SK-N-SH (cell line): Measurements from ENCODE around the gene RRBP1. TPM values are rescaled to one million over a fixed set of nuclear protein-coding genes. Genes with fewer than 3 reads are reported as not detected.

Experiments used
- CTCF ChIA-PET: fragments of 300-600, 350-600 bp; formaldehyde crosslinking; extraction: SDS; loops from one replicate; lab custom pipeline; 2021; lab: Yijun Ruan, JAX
- POLR2A ChIA-PET: fragments of 350-600 bp; sonication (Branson Sonifier 250); formaldehyde crosslinking; extraction: SDS; loops from one replicate; lab custom pipeline; 2020; ENCODE audit warnings: antibody characterized with exemption, inconsistent platforms; lab: Yijun Ruan, JAX
- DNase-seq: peaks from one replicate; pipeline ENCODE4 v3.0.0; 2012
- H2AFZ ChIP-seq: fragments of 200-600 bp; sonication (generic); 2 replicates; pipeline ENCODE4 v1.8.1; 2016; ENCODE audit warnings: antibody characterized with exemption, mild to moderate bottlenecking, low read depth
- H3F3A ChIP-seq: fragments of 200-600 bp; sonication (generic); replicated peaks from 2 replicates; pipeline ENCODE3; 2016; ENCODE audit warnings: antibody characterized with exemption, mild to moderate bottlenecking; ENCODE audit not compliant: insufficient read depth
- H3K27ac ChIP-seq, 2 experiments: fragments of 200-500 bp in 1 of 2; fragments of 200-600 bp in 1 of 2; sonication (Bioruptor generic) in 1 of 2; sonication (generic), shearing (Covaris generic) in 1 of 2; 2 replicates each; pipeline versions ENCODE4 v1.5.1 to v1.6.1; 2014 to 2016; ENCODE audit warnings: low read depth in 2 of 2, inconsistent platforms in 1 of 2, low read length in 1 of 2, mild to moderate bottlenecking in 1 of 2, mixed read lengths in 1 of 2
- H3K27me3 ChIP-seq: fragments of 200-600 bp; sonication (generic), shearing (Covaris generic); 2 replicates; pipeline ENCODE4 v1.6.1; 2016; ENCODE audit warnings: mixed run types; ENCODE audit not compliant: insufficient read depth
- H3K36me3 ChIP-seq, 2 experiments: fragments of 200-500 bp in 1 of 2; fragments of 200-600 bp in 1 of 2; sonication (Bioruptor generic) in 1 of 2; sonication (generic) in 1 of 2; replicated peaks in 1 of 2; 2 replicates each; pipeline versions ENCODE3 to v1.5.1; 2014 to 2016; ENCODE audit warnings: low read length in 1 of 2, mild to moderate bottlenecking in 1 of 2; ENCODE audit not compliant: insufficient read depth in 2 of 2, control insufficient read depth in 1 of 2
- H3K4me1 ChIP-seq, 2 experiments: fragments of 200-500 bp in 1 of 2; fragments of 200-600 bp in 1 of 2; sonication (Bioruptor generic) in 1 of 2; sonication (generic), shearing (Covaris generic) in 1 of 2; 2 replicates each; pipeline versions ENCODE4 v1.5.1 to v1.6.1; 2014 to 2016; ENCODE audit warnings: low read depth in 1 of 2, low read length in 1 of 2, mixed run types in 1 of 2; ENCODE audit not compliant: insufficient read depth in 2 of 2, control insufficient read depth in 1 of 2
- H3K4me2 ChIP-seq: fragments of 200-600 bp; sonication (generic), shearing (Covaris generic); 2 replicates; pipeline ENCODE4 v1.6.1; 2017; ENCODE audit warnings: mixed run types
- H3K4me3 ChIP-seq, 2 experiments: fragments of 200-500 bp in 1 of 2; fragments of 200-600 bp in 1 of 2; sonication (Bioruptor generic) in 1 of 2; sonication (generic), shearing (Covaris generic) in 1 of 2; 2 replicates each; pipeline versions ENCODE4 v1.5.1 to v1.8.1; 2014 to 2016; ENCODE audit warnings: low read depth in 2 of 2, inconsistent platforms in 1 of 2, low read length in 1 of 2, mild to moderate bottlenecking in 1 of 2, mixed read lengths in 1 of 2, moderate library complexity in 1 of 2
- H3K79me2 ChIP-seq: fragments of 200-600 bp; sonication (generic); 2 replicates; pipeline ENCODE4 v1.8.1; 2017; ENCODE audit warnings: mild to moderate bottlenecking; ENCODE audit not compliant: insufficient read depth
- H3K9ac ChIP-seq: fragments of 200-600 bp; sonication (generic); 2 replicates; pipeline ENCODE4 v1.6.1; 2017; ENCODE audit warnings: mixed run types
- H3K9me2 ChIP-seq: fragments of 200-600 bp; sonication (generic); 2 replicates; pipeline ENCODE4 v1.6.1; 2017; ENCODE audit warnings: mixed run types
- H3K9me3 ChIP-seq: fragments of 200-600 bp; sonication (generic); 2 replicates; pipeline ENCODE4 v1.6.1; 2017; ENCODE audit warnings: mixed run types, mild to moderate bottlenecking, moderate library complexity
- H4K20me1 ChIP-seq: fragments of 200-600 bp; sonication (generic); 2 replicates; pipeline ENCODE4 v1.6.1; 2017; ENCODE audit warnings: mild to moderate bottlenecking, mixed run types; ENCODE audit not compliant: insufficient read depth
- ELF1 ChIP-seq: IDR thresholded peaks from 2 replicates; pipeline ENCODE4 v1.4.0; 2012
- FOXJ3 ChIP-seq: sonication (generic); formaldehyde crosslinking; IDR thresholded peaks from 2 replicates; pipeline ENCODE4 v1.5.1; 2020; ENCODE audit warnings: mild to moderate bottlenecking, missing genetic modification reagents
- FOXM1 ChIP-seq: IDR thresholded peaks from 2 replicates; pipeline ENCODE4 v1.4.0; 2012; ENCODE audit warnings: low read depth, mild to moderate bottlenecking
- GATA2 ChIP-seq: sonication (generic); formaldehyde crosslinking; IDR thresholded peaks from 2 replicates; pipeline ENCODE4 v1.5.0; 2020; ENCODE audit warnings: mild to moderate bottlenecking, missing genetic modification reagents
- JUND ChIP-seq: IDR thresholded peaks from 2 replicates; pipeline ENCODE4 v1.4.0; 2012
- MEF2A ChIP-seq: IDR thresholded peaks from 2 replicates; pipeline ENCODE4 v1.4.0; 2012; ENCODE audit warnings: low read depth, borderline replicate concordance
- POLR2AphosphoS5 ChIP-seq: IDR thresholded peaks from 2 replicates; pipeline ENCODE4 v1.6.1; 2012; ENCODE audit warnings: low read depth, low read length
- RFX5 ChIP-seq: IDR thresholded peaks from 2 replicates; pipeline ENCODE4 v1.6.1; 2012; ENCODE audit warnings: mild to moderate bottlenecking, improper control_type of control experiment, low read length
- SMC3 ChIP-seq: IDR thresholded peaks from 2 replicates; pipeline ENCODE4 v1.6.1; 2012; ENCODE audit warnings: low read depth, low read length, improper control_type of control experiment
- YY1 ChIP-seq: IDR thresholded peaks from 2 replicates; pipeline ENCODE4 v1.4.0; 2012; ENCODE audit warnings: low read depth, mild to moderate bottlenecking
- WGBS: methylation state at CpG from one replicate; pipeline ENCODE4 v1.1.6; 2017; ENCODE audit warnings: low lambda C conversion rate; 5-methylcytosine and 5-hydroxymethylcytosine counted together
- polyA plus RNA-seq, 3 experiments: library from polyadenylated mRNA; depleted of rRNA; stranded (reverse); fragments of >200 nt; gene quantifications; 2 replicates each; pipeline ENCODE4 v1.2.3, GENCODE V29; 2012
- TF ChIP-seq, protein P1 (sequence below): IDR thresholded peaks from 2 replicates; pipeline ENCODE4 v1.4.0; 2012; ENCODE audit warnings: low read depth
- TF ChIP-seq, protein P2 (sequence below): IDR thresholded peaks from 2 replicates; pipeline ENCODE4 v1.6.1; 2012; ENCODE audit warnings: mild to moderate bottlenecking, low read depth, low read length, moderate library complexity
- TF ChIP-seq, protein P3 (sequence below): IDR thresholded peaks from 2 replicates; pipeline ENCODE4; 2012
- TF ChIP-seq, protein P4 (sequence below): fragments of 150-350 bp; IDR thresholded peaks from 2 replicates; pipeline ENCODE4 v1.6.1; 2016; ENCODE audit warnings: mild to moderate bottlenecking, low read depth, low read length
- TF ChIP-seq, protein P5 (sequence below): fragments of 150-350 bp; IDR thresholded peaks from 2 replicates; pipeline ENCODE4 v1.6.1; 2017; ENCODE audit warnings: antibody characterized with exemption, low read length, low read depth, borderline replicate concordance
- TF ChIP-seq, protein P6 (sequence below): IDR thresholded peaks from 2 replicates; pipeline ENCODE4 v1.4.0; 2012; ENCODE audit warnings: low read depth, borderline replicate concordance

RRBP1 gene
- polyA plus RNA-seq, 1 of the 3 experiments (the other 2 are of a cell fraction), result 50.2 TPM

DNA sequence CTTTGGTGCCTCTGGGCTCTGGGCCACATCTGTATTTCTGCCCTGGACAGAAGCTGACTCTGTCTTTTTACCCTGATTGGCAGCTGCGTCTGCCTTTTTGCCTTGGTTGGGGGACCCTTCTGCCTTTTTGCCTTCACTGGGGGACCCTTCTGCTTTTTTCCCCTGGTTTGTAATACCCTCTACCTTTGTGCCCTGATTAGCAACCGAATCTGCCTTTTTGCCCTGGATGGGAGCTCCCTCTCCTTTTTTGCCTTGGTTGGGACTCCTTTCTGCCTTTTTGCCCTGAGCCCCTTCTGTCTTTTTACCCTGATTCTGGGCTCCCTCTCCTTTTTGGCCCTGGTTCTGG is 23.4 kb downstream of the RRBP1 start:
- Histone ChIP-seq H3K4me2 (no peak overlapping the region), H4K20me1 (peaks cover 56% of the 10 kb centered on the region)

More for the DNA sequence above, 23.4 kb downstream of the RRBP1 start:
- Histone ChIP-seq H3K9me3 (no peaks in the 10 kb centered on the region), H3K9ac (no peak overlapping the region), H3K36me3 (peaks cover 8 to 34% of the 10 kb centered on the region in 2 experiments), H3K4me1 (peaks cover 0 to 23% of the 10 kb centered on the region in 2 experiments; a peak in 2 of 4 replicates), H3K79me2 (peaks cover 87% of the 10 kb centered on the region), H2AFZ (no peak overlapping the region), H3K27ac (no peak overlapping the region), H3F3A (peaks cover 20% of the 10 kb centered on the region), H3K27me3 (no peaks in the 10 kb centered on the region), H3K9me2 (no peaks in the 10 kb centered on the region), H3K4me3 (no peak overlapping the region)
- DNase-seq, result no peak
- ChIA-PET POLR2A (no interaction called here), CTCF (interaction anchor here (1.0 kb wide), 1 partner anchor 10 kb away, joined by 5 read pairs; no protein-coding TSS in a partner anchor)
- TF ChIP-seq SMC3 (no peak), RFX5 (no peak), ELF1 (no peak), MEF2A (no peak), GATA2 (CRISPR knock-in tag) (no peak), POLR2AphosphoS5 (no peak), FOXJ3 (no peak), YY1 (no peak), FOXM1 (no peak), JUND (no peak)
- TF ChIP-seq, protein P1, sequence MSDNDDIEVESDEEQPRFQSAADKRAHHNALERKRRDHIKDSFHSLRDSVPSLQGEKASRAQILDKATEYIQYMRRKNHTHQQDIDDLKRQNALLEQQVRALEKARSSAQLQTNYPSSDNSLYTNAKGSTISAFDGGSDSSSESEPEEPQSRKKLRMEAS, result no peak
- TF ChIP-seq, protein P2, sequence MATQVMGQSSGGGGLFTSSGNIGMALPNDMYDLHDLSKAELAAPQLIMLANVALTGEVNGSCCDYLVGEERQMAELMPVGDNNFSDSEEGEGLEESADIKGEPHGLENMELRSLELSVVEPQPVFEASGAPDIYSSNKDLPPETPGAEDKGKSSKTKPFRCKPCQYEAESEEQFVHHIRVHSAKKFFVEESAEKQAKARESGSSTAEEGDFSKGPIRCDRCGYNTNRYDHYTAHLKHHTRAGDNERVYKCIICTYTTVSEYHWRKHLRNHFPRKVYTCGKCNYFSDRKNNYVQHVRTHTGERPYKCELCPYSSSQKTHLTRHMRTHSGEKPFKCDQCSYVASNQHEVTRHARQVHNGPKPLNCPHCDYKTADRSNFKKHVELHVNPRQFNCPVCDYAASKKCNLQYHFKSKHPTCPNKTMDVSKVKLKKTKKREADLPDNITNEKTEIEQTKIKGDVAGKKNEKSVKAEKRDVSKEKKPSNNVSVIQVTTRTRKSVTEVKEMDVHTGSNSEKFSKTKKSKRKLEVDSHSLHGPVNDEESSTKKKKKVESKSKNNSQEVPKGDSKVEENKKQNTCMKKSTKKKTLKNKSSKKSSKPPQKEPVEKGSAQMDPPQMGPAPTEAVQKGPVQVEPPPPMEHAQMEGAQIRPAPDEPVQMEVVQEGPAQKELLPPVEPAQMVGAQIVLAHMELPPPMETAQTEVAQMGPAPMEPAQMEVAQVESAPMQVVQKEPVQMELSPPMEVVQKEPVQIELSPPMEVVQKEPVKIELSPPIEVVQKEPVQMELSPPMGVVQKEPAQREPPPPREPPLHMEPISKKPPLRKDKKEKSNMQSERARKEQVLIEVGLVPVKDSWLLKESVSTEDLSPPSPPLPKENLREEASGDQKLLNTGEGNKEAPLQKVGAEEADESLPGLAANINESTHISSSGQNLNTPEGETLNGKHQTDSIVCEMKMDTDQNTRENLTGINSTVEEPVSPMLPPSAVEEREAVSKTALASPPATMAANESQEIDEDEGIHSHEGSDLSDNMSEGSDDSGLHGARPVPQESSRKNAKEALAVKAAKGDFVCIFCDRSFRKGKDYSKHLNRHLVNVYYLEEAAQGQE, result no peak
- TF ChIP-seq, protein P3, sequence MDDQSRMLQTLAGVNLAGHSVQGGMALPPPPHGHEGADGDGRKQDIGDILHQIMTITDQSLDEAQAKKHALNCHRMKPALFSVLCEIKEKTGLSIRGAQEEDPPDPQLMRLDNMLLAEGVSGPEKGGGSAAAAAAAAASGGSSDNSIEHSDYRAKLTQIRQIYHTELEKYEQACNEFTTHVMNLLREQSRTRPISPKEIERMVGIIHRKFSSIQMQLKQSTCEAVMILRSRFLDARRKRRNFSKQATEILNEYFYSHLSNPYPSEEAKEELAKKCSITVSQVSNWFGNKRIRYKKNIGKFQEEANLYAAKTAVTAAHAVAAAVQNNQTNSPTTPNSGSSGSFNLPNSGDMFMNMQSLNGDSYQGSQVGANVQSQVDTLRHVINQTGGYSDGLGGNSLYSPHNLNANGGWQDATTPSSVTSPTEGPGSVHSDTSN, result no peak
- TF ChIP-seq, protein P4, sequence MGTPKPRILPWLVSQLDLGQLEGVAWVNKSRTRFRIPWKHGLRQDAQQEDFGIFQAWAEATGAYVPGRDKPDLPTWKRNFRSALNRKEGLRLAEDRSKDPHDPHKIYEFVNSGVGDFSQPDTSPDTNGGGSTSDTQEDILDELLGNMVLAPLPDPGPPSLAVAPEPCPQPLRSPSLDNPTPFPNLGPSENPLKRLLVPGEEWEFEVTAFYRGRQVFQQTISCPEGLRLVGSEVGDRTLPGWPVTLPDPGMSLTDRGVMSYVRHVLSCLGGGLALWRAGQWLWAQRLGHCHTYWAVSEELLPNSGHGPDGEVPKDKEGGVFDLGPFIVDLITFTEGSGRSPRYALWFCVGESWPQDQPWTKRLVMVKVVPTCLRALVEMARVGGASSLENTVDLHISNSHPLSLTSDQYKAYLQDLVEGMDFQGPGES, result no peak
- TF ChIP-seq, protein P5, sequence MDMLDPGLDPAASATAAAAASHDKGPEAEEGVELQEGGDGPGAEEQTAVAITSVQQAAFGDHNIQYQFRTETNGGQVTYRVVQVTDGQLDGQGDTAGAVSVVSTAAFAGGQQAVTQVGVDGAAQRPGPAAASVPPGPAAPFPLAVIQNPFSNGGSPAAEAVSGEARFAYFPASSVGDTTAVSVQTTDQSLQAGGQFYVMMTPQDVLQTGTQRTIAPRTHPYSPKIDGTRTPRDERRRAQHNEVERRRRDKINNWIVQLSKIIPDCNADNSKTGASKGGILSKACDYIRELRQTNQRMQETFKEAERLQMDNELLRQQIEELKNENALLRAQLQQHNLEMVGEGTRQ, result no peak
- TF ChIP-seq, protein P6, sequence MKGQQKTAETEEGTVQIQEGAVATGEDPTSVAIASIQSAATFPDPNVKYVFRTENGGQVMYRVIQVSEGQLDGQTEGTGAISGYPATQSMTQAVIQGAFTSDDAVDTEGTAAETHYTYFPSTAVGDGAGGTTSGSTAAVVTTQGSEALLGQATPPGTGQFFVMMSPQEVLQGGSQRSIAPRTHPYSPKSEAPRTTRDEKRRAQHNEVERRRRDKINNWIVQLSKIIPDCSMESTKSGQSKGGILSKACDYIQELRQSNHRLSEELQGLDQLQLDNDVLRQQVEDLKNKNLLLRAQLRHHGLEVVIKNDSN, result no peak
- WGBS, result 97% methylated on average over 2 of the region's 2 CpGs
